SK-N-SH treated with all-trans-retinoic acid at 6 μM for 48 hours (cell line): ENCODE results near the gene FAM50B.
"Not testable (repeated sequence)": the region's sequence is repeated elsewhere in the genome, so short reads cannot be mapped to it uniquely, and the experiment has no call there.

Source experiments
- ATAC-seq: fragments of 200-7000 bp; cut with Tn5 transposase; 3 replicates; pipeline ENCODE4 v1.9.1; 2020; ENCODE audit warnings: mild to moderate bottlenecking, moderate library complexity
- BACH2 ChIP-seq: fragments of 250-450 bp; sonication (Bioruptor Pico); IDR thresholded peaks from 2 replicates; pipeline ENCODE4 v1.9.0; 2021; ENCODE audit warnings: mild to moderate bottlenecking, borderline replicate concordance
- CSDC2 ChIP-seq: fragments of 250-450 bp; sonication (Bioruptor Pico); IDR thresholded peaks from 2 replicates; pipeline ENCODE4 v1.5.0; 2020; ENCODE audit warnings: mild to moderate bottlenecking, moderate library complexity
- GLIS3 ChIP-seq: fragments of 250-450 bp; sonication (Bioruptor Pico); IDR thresholded peaks from 2 replicates; pipeline ENCODE4 v1.5.0; 2020; ENCODE audit warnings: mild to moderate bottlenecking, moderate library complexity
- ISL1 ChIP-seq: fragments of 250-450 bp; sonication (Bioruptor Pico); IDR thresholded peaks from 2 replicates; pipeline ENCODE4 v2.1.2; 2022; ENCODE audit warnings: mild to moderate bottlenecking, moderate library complexity
- OSR1 ChIP-seq: fragments of 250-450 bp; sonication (Bioruptor Pico); IDR thresholded peaks from 2 replicates; pipeline ENCODE4 v1.8.0; 2022; ENCODE audit warnings: moderate library complexity, mild to moderate bottlenecking, inconsistent platforms
- PPARA ChIP-seq: fragments of 250-450 bp; sonication (Bioruptor Pico); IDR thresholded peaks from 2 replicates; pipeline ENCODE4 v1.5.0; 2020; ENCODE audit warnings: mild to moderate bottlenecking, borderline replicate concordance
- SNAI2 ChIP-seq: fragments of 250-450 bp; sonication (Bioruptor Pico); IDR thresholded peaks from 2 replicates; pipeline ENCODE4 v1.5.0; 2020; ENCODE audit warnings: mild to moderate bottlenecking, moderate library complexity
- TCF4 ChIP-seq: fragments of 250-450 bp; sonication (Bioruptor Pico); IDR thresholded peaks from 2 replicates; pipeline ENCODE4 v1.8.0; 2021; ENCODE audit warnings: mild to moderate bottlenecking, moderate library complexity, borderline replicate concordance
- TOX ChIP-seq: fragments of 250-450 bp; sonication (Bioruptor Pico); IDR thresholded peaks from 2 replicates; pipeline ENCODE4 v1.8.0; 2021; ENCODE audit warnings: mild to moderate bottlenecking, moderate library complexity, borderline replicate concordance
- ZC3H10 ChIP-seq: fragments of 250-450 bp; sonication (Bioruptor Pico); IDR thresholded peaks from 2 replicates; pipeline ENCODE4 v1.5.1; 2021; ENCODE audit warnings: mild to moderate bottlenecking, moderate library complexity
- ZFP3 ChIP-seq: fragments of 250-450 bp; sonication (Bioruptor Pico); IDR thresholded peaks from 2 replicates; pipeline ENCODE4 v1.5.0; 2020; ENCODE audit warnings: mild to moderate bottlenecking, moderate library complexity
- ZFP30 ChIP-seq: fragments of 450-650 bp; formaldehyde crosslinking; IDR thresholded peaks from 2 replicates; pipeline ENCODE4 v1.5.0; 2022; ENCODE audit warnings: mild to moderate bottlenecking, moderate library complexity
- ZNF70 ChIP-seq: fragments of 450-650 bp; formaldehyde crosslinking; IDR thresholded peaks from 2 replicates; pipeline ENCODE4 v1.5.0; 2020; ENCODE audit warnings: mild to moderate bottlenecking, moderate library complexity
- ZNF8 ChIP-seq: fragments of 450-650 bp; formaldehyde crosslinking; IDR thresholded peaks from 2 replicates; pipeline ENCODE4 v1.5.0; 2020; ENCODE audit warnings: mild to moderate bottlenecking, moderate library complexity
- TF ChIP-seq, protein P1 (sequence below): fragments of 250-450 bp; sonication (Bioruptor Pico); IDR thresholded peaks from 2 replicates; pipeline ENCODE4 v1.5.1; 2021; ENCODE audit warnings: mild to moderate bottlenecking, moderate library complexity
- TF ChIP-seq, protein P2 (sequence below): fragments of 250-450 bp; sonication (Bioruptor Pico); IDR thresholded peaks from 2 replicates; pipeline ENCODE4 v1.8.0; 2021; ENCODE audit warnings: low read depth, mild to moderate bottlenecking, moderate library complexity, borderline replicate concordance
- TF ChIP-seq, protein P3 (sequence below): fragments of 250-450 bp; sonication (Bioruptor Pico); IDR thresholded peaks from 2 replicates; pipeline ENCODE4 v1.5.0; 2020; ENCODE audit warnings: mild to moderate bottlenecking, moderate library complexity
- TF ChIP-seq, protein P4 (sequence below): fragments of 250-450 bp; sonication (Bioruptor Pico); IDR thresholded peaks from 2 replicates; pipeline ENCODE4 v1.5.1; 2020; ENCODE audit warnings: low read depth, mild to moderate bottlenecking, moderate library complexity

The FAM50B gene

DNA sequence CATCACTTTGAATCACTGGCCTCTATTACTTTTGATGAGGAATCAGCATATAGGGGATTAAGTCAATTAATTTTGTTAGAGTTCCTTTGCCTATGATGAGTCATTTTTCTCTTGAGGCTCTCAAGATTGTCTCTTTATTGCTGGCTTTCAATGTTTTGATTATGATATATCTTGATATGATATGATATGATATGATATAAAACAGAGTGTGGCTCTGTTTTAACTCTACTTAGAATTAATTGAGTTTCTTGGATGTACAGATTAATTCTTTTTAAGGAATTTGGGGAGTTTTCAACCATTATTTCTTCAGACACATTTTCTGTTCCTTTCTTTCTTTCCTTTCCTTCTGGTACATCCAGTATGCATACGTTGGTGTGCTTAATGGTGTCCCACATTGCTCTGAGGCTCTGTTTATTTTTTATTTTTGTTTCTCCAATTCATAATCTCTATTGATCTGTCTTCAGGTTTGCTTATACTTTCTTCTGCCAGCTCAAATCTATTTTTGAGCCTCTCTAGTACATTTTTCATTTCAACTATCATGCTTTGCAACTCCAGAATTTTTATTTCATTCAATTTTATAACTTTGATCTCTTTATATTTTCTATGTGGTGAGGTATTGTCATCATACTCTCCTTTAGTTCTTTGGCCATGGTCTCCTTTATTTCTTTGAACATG lies 10.8 kb downstream of the FAM50B start:
- TF ChIP-seq ZC3H10 (0 out of 2 replicates have a peak, but pooled peaks have one; percentile 22), GLIS3 (CRISPR knock-in tag) (no peak), ZFP30 (CRISPR knock-in tag) (peak; percentile 52), ISL1 (CRISPR knock-in tag) (peak; percentile 80), TCF4 (CRISPR knock-in tag) (peak; percentile 66; the same call in 1 of the 2 replicates), ZNF8 (CRISPR knock-in tag) (no peak), TOX (CRISPR knock-in tag) (peak; percentile 5; the same call in 1 of the 2 replicates), OSR1 (CRISPR knock-in tag) (no peak)
- TF ChIP-seq, protein P1, sequence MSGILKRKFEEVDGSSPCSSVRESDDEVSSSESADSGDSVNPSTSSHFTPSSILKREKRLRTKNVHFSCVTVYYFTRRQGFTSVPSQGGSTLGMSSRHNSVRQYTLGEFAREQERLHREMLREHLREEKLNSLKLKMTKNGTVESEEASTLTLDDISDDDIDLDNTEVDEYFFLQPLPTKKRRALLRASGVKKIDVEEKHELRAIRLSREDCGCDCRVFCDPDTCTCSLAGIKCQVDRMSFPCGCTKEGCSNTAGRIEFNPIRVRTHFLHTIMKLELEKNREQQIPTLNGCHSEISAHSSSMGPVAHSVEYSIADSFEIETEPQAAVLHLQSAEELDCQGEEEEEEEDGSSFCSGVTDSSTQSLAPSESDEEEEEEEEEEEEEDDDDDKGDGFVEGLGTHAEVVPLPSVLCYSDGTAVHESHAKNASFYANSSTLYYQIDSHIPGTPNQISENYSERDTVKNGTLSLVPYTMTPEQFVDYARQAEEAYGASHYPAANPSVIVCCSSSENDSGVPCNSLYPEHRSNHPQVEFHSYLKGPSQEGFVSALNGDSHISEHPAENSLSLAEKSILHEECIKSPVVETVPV (CRISPR knock-in tag), result no peak
- TF ChIP-seq, protein P2, sequence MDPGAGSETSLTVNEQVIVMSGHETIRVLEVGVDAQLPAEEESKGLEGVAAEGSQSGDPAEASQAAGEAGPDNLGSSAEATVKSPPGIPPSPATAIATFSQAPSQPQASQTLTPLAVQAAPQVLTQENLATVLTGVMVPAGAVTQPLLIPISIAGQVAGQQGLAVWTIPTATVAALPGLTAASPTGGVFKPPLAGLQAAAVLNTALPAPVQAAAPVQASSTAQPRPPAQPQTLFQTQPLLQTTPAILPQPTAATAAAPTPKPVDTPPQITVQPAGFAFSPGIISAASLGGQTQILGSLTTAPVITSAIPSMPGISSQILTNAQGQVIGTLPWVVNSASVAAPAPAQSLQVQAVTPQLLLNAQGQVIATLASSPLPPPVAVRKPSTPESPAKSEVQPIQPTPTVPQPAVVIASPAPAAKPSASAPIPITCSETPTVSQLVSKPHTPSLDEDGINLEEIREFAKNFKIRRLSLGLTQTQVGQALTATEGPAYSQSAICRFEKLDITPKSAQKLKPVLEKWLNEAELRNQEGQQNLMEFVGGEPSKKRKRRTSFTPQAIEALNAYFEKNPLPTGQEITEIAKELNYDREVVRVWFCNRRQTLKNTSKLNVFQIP (CRISPR knock-in tag), result no peak
- TF ChIP-seq, protein P3, sequence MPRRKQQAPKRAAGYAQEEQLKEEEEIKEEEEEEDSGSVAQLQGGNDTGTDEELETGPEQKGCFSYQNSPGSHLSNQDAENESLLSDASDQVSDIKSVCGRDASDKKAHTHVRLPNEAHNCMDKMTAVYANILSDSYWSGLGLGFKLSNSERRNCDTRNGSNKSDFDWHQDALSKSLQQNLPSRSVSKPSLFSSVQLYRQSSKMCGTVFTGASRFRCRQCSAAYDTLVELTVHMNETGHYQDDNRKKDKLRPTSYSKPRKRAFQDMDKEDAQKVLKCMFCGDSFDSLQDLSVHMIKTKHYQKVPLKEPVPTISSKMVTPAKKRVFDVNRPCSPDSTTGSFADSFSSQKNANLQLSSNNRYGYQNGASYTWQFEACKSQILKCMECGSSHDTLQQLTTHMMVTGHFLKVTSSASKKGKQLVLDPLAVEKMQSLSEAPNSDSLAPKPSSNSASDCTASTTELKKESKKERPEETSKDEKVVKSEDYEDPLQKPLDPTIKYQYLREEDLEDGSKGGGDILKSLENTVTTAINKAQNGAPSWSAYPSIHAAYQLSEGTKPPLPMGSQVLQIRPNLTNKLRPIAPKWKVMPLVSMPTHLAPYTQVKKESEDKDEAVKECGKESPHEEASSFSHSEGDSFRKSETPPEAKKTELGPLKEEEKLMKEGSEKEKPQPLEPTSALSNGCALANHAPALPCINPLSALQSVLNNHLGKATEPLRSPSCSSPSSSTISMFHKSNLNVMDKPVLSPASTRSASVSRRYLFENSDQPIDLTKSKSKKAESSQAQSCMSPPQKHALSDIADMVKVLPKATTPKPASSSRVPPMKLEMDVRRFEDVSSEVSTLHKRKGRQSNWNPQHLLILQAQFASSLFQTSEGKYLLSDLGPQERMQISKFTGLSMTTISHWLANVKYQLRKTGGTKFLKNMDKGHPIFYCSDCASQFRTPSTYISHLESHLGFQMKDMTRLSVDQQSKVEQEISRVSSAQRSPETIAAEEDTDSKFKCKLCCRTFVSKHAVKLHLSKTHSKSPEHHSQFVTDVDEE (CRISPR knock-in tag), result no peak
- TF ChIP-seq, protein P4, sequence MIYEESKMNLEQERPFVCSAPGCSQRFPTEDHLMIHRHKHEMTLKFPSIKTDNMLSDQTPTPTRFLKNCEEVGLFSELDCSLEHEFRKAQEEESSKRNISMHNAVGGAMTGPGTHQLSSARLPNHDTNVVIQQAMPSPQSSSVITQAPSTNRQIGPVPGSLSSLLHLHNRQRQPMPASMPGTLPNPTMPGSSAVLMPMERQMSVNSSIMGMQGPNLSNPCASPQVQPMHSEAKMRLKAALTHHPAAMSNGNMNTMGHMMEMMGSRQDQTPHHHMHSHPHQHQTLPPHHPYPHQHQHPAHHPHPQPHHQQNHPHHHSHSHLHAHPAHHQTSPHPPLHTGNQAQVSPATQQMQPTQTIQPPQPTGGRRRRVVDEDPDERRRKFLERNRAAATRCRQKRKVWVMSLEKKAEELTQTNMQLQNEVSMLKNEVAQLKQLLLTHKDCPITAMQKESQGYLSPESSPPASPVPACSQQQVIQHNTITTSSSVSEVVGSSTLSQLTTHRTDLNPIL (CRISPR knock-in tag), result 0 out of 2 replicates have a peak, but pooled peaks have one; percentile 46
- ATAC-seq, result no peak; the same call in 2 of the 3 replicates

DNA sequence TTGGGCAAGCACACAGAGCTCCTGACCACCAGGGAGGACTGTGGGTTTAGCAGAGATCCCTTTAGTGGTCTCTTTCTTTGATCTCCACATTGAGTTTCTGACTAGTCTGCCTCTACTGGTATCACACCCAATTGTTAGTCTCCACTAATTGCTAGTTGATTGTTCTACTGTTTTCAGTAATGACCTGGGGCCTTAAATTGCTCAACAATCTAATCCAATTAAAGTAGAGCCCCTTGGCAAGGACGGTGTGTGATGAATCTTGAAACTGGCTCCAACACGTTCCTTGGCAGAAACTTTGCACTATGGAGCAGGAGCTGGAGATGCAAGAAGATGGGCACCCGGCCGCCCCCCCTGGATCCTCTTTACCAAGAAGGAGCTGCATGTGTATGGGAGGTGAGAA lies 12.3 kb downstream of the FAM50B start:
- ATAC-seq, result no peak
- no peak for TF ChIP-seq ZFP3 (CRISPR knock-in tag)
- TF ChIP-seq, protein P4 (CRISPR knock-in tag), result no peak
- TF ChIP-seq ZFP30 (CRISPR knock-in tag), result no peak
- no peak for TF ChIP-seq PPARA (CRISPR knock-in tag)
- TF ChIP-seq SNAI2 (CRISPR knock-in tag), result no peak
- no peak for TF ChIP-seq BACH2 (CRISPR knock-in tag)
- no peak for TF ChIP-seq CSDC2
- TF ChIP-seq ISL1 (CRISPR knock-in tag), result no peak
- no peak for TF ChIP-seq ZNF70 (CRISPR knock-in tag)
- no peak for TF ChIP-seq ZNF8 (CRISPR knock-in tag)
- no peak for TF ChIP-seq OSR1 (CRISPR knock-in tag)
- TF ChIP-seq, protein P2 (CRISPR knock-in tag), result no peak
- no peak for TF ChIP-seq TOX (CRISPR knock-in tag)

DNA sequence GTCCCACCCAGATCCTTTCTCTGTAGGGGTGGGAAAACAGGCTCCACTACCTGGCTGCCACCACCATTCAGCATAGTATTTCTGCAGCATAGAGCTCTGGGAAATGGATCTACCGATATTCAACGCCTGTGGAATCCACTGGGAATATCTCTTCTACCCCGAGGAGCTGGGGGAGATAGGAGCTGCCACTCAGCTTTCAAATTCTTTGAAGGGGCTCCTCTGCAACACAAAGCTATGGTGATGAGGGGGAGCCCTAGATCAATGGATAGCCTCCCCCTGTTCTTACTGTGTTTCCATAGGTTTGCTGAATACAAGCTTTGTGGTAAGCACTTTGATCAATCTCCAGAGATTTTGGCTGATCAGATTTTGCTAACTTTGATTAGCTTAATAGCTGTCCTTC lies 12.9 kb downstream of the FAM50B start:
- ATAC-seq, result no peak
- TF ChIP-seq ZNF70 (CRISPR knock-in tag), result no peak

DNA sequence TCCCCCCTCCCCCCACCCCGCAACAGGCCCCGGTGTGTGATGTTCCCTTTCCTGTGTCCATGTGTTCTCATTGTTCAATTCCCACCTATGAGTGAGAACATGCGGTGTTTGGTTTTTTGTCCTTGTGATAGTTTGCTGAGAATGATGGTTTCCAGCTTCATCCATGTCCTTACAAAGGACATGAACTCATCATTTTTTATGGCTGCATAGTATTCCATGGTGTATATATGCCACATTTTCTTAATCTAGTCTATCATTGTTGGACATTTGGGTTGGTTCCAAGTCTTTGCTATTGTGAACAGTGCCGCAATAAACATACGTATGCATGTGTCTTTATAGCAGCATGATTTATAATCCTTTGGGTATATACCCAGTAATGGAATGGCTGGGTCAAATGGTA lies 14.1 kb downstream of the FAM50B start:
- ATAC-seq, result not testable (repeated sequence)
